ENCODE data around the gene SAMD15.

GRCh38 chr14:77438596-77438995 is 61.4 kb downstream of the SAMD15 start:
- no peak for TF ChIP-seq CTCF (IDR thresholded peaks at IDR 0.05)
- TF ChIP-seq ZFX (IDR thresholded peaks at IDR 0.05; ENCODE audit: borderline replicate concordance) = no peak
